ENCODE measurements around the gene PFDN6. TPM values are rescaled to one million over a fixed set of nuclear protein-coding genes. Genes with fewer than 3 reads are reported as not detected.
A peak's percentile ranks its signal among the peaks of the same experiment; 100 is the strongest.

The PFDN6 gene
- total RNA-seq, 1 donor from 2014 or later, result 54.9 TPM

DNA sequence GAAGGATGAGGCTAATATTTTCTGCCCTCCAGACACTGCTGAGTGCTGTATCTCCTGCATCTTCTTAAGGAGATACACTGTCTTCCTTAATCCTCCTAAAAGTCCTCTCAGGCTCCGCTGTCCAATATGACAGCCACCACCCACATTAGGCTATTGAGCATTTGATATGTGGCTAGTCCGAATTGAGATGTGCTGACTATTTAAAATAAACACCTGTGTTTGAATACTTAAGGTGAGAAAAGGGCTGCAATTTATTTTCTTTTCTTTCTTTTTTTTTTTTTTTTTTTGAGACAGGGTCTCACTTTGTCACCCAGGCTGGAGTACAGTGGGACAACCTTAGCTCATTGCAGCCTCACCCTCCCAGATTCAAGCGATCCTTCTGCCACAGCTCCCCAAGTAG, 12.5 kb downstream of the PFDN6 start:
- Mint-ChIP-seq H3K4me3 (peak overlapping the region; percentile 99), H3K4me1 (peaks cover 32% of the 10 kb centered on the region)
- TF ChIP-seq, protein P1, sequence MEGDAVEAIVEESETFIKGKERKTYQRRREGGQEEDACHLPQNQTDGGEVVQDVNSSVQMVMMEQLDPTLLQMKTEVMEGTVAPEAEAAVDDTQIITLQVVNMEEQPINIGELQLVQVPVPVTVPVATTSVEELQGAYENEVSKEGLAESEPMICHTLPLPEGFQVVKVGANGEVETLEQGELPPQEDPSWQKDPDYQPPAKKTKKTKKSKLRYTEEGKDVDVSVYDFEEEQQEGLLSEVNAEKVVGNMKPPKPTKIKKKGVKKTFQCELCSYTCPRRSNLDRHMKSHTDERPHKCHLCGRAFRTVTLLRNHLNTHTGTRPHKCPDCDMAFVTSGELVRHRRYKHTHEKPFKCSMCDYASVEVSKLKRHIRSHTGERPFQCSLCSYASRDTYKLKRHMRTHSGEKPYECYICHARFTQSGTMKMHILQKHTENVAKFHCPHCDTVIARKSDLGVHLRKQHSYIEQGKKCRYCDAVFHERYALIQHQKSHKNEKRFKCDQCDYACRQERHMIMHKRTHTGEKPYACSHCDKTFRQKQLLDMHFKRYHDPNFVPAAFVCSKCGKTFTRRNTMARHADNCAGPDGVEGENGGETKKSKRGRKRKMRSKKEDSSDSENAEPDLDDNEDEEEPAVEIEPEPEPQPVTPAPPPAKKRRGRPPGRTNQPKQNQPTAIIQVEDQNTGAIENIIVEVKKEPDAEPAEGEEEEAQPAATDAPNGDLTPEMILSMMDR (conservative IDR thresholded peaks at IDR 0.05), result no peak

DNA sequence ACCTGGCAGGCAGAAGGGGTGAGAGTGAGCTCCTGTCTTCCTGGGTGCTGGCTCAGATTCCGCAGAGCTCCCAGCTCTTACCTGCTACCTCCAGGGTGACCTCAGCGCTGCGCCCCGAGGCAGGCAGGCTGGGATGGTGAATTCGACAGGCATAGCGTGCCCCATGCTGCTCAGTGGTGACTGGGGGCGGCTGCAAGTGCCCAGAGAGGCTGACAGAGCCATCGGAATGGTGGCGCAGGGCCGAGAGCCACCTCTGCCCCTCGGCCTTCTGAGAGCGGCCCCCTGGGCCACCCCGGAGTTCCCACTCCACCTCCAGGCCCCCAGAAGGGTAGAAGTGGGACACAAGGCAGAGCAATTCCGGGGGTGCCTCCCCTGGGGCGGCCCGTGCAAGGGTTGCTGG, 14.8 kb downstream of the PFDN6 start:
- H3K27ac Mint-ChIP-seq (ENCODE audit: unreplicated experiment), result no peak overlapping the region
- peaks cover 19% of the 10 kb centered on the region for H3K4me1 Mint-ChIP-seq
- no peaks in the 10 kb centered on the region for H3K9me3 Mint-ChIP-seq
- H3K36me3 Mint-ChIP-seq (ENCODE audit: low read depth), result no peaks in the 10 kb centered on the region
- DNase-seq (ENCODE audit: low read depth, low spot score), result no peak
- H3K4me3 Mint-ChIP-seq, result no peak overlapping the region
- no peaks in the 10 kb centered on the region for H3K27me3 Mint-ChIP-seq (ENCODE audit: low read depth)
- TF ChIP-seq, protein P1 (conservative IDR thresholded peaks at IDR 0.05), result no peak

More for the DNA sequence above, 12.5 kb downstream of the PFDN6 start:
- DNase-seq (ENCODE audit: low read depth, low spot score), result no peak
- Mint-ChIP-seq H3K9me3 (no peaks in the 10 kb centered on the region), H3K36me3 (ENCODE audit: low read depth) (no peaks in the 10 kb centered on the region), H3K27ac (ENCODE audit: unreplicated experiment) (no peak overlapping the region), H3K27me3 (ENCODE audit: low read depth) (no peaks in the 10 kb centered on the region)

DNA sequence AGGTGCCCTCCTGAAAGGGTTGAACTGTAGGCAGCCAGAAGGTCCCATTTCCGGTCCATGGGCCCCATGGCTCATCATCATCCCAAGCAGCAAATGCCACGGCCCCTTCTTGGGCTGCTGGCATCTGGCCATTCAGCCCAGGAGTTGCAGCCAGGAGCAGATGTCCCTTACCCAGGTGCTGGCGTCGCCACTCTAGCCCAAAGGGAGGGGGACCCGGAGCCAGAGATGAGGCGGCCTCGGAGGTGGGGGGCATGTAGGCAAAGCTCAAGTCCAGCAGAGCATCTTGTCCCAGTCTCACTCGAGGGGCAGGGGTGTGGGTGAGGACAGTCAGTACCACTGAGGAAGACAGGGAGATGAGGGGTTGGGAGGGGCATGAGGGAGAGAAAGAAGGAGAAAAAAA, 15.7 kb downstream of the PFDN6 start:
- no peak for DNase-seq (ENCODE audit: low read depth, low spot score)
- H3K4me3 Mint-ChIP-seq, result no peak overlapping the region
- peak overlapping the region; percentile 27 for H3K27ac Mint-ChIP-seq (ENCODE audit: unreplicated experiment)
- no peaks in the 10 kb centered on the region for H3K9me3 Mint-ChIP-seq
- H3K27me3 Mint-ChIP-seq (ENCODE audit: low read depth), result no peaks in the 10 kb centered on the region
- peaks cover 10% of the 10 kb centered on the region for H3K4me1 Mint-ChIP-seq
- H3K36me3 Mint-ChIP-seq (ENCODE audit: low read depth), result no peaks in the 10 kb centered on the region
- TF ChIP-seq, protein P1 (conservative IDR thresholded peaks at IDR 0.05), result no peak

DNA sequence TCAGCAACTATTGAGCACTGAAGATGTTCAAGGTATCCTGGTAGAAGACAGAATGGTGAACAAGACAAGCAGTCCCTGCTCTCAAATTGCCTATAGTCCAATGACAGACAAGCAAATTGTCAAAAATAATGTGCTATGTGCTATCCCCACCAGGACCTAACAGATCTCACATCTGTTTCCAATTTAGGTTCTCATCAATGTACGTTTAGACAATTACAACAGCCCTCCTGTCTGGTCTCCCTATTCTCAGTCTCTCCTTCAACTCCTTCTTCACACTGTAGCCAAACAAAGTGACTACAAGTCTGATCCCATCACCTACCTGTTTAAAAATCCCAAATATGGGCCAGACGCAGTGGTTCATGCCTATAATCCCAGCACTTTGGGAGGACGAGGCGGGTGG, 17.0 kb downstream of the PFDN6 start:
- no peak for DNase-seq (ENCODE audit: low read depth, low spot score)
- Mint-ChIP-seq H3K27me3 (ENCODE audit: low read depth) (peaks cover 3% of the 10 kb centered on the region), H3K36me3 (ENCODE audit: low read depth) (no peaks in the 10 kb centered on the region), H3K27ac (ENCODE audit: unreplicated experiment) (no peak overlapping the region), H3K4me1 (peaks cover 5% of the 10 kb centered on the region), H3K4me3 (no peak overlapping the region), H3K9me3 (no peaks in the 10 kb centered on the region)
- TF ChIP-seq, protein P1 (conservative IDR thresholded peaks at IDR 0.05), result no peak

DNA sequence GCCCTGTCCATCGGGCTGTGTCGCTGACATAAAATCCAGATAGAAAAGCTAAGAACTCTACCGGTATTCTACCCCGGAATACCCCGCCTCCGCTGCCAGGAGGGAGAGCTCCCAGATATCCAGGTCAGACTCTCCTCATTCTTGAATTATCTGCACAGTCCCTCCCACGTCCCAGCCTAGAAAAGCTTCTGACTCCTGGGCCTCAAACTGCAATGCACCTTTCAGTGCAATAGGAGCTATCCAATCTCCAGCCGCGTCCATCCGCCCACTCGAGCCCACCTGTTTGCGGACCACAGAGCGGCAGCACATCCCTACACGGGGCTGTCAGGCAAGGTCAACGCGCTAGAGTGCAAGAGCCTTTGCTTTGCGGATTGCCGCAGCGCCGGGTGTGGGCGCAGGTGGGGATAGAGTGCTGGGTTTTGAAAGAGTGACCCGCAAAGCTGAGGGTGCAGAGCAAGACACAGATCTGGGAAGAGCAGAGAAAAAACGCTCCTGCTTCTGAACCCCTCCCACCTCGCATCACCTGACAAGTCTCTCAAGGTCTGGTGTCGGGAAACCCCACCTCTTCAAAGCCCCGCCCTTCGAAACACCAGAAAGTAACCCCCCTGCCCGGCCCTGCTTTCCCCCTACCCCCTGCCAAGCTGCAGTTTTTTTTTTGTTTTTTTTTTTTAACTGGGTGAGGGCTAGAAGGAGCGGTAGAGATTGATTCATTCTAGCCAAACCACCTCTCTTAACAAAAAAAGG, 23.1 kb downstream of the PFDN6 start:
- Mint-ChIP-seq H3K4me1 (peaks cover 40% of the 10 kb centered on the region), H3K27me3 (ENCODE audit: low read depth) (peaks cover 29% of the 10 kb centered on the region), H3K9me3 (no peaks in the 10 kb centered on the region), H3K36me3 (ENCODE audit: low read depth) (no peaks in the 10 kb centered on the region), H3K4me3 (peak overlapping the region; percentile 95), H3K27ac (ENCODE audit: unreplicated experiment) (no peak overlapping the region)
- no peak for DNase-seq (ENCODE audit: low read depth, low spot score)
- TF ChIP-seq, protein P1 (conservative IDR thresholded peaks at IDR 0.05), result no peak
